GM12873 (cell line): ENCODE results near the gene ACBD6.

ENCODE experiments used
- TF ChIP-seq, protein P1 (sequence below): IDR thresholded peaks from 2 replicates; pipeline ENCODE4 v1.5.1; 2012; ENCODE audit warnings: low read depth, mild to moderate bottlenecking, moderate library complexity, low read length, control low read depth; ENCODE audit not compliant: insufficient read depth; ENCODE audit errors: missing control alignments

The ACBD6 gene

DNA sequence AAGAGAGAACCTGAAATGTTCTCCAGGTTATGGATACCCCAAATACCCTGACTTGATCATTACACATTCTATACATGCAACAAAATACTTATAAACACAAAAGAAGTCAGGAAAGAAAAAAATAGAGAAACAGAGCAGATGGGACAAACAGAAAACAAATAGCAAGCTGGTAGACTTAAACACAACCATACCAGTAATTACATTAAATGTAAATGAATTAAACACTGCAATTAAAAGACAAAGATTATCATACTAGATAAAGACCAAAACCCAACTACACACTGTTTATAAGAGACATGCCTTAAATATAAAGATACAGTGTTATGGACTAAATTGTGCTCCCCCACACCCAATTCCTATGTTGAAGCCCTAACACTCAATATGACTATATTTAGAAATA, 117.2 kb downstream of the ACBD6 start:
- TF ChIP-seq, protein P1, sequence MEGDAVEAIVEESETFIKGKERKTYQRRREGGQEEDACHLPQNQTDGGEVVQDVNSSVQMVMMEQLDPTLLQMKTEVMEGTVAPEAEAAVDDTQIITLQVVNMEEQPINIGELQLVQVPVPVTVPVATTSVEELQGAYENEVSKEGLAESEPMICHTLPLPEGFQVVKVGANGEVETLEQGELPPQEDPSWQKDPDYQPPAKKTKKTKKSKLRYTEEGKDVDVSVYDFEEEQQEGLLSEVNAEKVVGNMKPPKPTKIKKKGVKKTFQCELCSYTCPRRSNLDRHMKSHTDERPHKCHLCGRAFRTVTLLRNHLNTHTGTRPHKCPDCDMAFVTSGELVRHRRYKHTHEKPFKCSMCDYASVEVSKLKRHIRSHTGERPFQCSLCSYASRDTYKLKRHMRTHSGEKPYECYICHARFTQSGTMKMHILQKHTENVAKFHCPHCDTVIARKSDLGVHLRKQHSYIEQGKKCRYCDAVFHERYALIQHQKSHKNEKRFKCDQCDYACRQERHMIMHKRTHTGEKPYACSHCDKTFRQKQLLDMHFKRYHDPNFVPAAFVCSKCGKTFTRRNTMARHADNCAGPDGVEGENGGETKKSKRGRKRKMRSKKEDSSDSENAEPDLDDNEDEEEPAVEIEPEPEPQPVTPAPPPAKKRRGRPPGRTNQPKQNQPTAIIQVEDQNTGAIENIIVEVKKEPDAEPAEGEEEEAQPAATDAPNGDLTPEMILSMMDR, result no peak

DNA sequence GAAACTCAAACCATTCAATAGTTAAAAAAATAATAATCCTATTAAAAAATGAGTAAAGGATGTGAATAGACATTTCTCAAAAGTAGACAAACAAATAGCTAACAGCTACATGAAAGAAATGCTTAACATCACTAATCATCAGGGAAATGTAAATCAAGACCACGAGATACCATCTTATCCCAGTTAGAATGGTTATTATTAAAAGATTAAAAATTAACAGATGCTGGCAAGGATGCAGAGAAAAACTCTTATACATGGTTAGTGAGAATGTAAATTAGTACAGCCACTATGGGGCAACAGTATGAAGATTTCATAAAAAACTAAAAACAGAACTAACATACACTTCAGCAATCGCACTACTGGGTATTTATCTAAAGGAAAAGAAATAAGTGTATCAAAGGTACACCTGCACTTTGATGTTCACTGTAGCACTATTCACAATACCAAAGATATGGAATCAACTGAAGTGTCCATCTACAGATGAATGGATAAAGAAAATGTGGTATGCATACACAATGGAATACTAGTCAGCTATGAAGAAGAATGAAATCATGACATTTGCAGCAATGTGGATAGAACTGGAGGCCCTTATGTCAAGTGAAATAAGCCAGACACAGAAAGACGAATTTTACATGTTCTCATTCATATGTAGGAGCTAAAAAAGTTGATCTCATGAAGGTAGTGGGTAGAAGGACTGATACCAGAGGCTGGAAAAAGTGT, 117.9 kb downstream of the ACBD6 start:
- TF ChIP-seq, protein P1, result no peak

DNA sequence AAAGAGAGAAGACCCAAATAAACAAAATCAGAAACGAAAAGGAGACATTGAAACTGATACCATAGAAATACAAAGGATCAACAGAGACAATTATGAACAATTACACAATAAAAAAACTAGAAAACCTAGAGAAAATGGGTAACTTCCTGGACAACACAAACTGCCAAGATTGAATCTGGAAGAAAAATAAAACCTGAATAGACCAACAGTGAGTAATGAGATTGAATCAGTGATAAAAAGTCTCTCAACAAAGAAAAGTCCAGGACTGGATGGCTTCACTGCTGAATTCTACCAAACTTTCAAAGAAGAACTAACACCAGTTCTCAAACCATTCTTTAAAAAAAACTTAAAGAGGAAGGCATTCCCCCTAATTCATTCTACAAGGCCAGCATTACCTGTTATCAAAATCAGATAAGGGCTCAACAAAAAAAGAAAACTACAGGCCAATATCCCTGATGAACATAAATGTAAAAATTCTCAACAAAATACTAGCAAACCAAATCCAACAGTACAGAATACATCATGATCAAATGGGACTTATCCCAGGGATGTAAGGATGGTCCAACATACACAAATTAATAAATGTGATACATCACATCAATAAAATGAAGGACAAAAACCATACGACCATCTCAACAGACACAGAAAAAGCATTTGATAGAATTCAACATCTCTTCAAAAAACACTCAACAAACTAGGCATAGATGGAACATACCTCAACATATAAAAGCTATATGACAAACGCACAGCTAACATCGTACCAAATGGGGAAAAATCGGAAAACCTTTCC, 119.9 kb downstream of the ACBD6 start:
- TF ChIP-seq, protein P1, result no peak

DNA sequence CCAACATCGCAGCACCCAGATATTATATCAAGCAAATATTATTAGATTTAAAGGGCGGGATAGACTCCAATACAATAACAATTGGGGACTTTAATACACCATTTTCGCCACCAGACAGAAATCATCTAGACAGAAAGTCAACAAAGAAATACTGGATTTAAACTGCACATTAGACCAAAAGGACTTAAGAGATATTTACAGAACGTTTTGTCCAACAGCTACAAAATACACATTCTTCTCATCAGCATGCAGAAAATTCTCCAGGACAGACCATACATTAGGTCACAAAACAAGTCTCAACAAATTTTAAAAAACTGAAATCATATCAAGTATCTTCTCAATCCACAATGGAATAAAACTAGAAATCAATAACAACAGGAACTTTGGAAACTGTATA, 121.2 kb downstream of the ACBD6 start:
- TF ChIP-seq, protein P1, result no peak

DNA sequence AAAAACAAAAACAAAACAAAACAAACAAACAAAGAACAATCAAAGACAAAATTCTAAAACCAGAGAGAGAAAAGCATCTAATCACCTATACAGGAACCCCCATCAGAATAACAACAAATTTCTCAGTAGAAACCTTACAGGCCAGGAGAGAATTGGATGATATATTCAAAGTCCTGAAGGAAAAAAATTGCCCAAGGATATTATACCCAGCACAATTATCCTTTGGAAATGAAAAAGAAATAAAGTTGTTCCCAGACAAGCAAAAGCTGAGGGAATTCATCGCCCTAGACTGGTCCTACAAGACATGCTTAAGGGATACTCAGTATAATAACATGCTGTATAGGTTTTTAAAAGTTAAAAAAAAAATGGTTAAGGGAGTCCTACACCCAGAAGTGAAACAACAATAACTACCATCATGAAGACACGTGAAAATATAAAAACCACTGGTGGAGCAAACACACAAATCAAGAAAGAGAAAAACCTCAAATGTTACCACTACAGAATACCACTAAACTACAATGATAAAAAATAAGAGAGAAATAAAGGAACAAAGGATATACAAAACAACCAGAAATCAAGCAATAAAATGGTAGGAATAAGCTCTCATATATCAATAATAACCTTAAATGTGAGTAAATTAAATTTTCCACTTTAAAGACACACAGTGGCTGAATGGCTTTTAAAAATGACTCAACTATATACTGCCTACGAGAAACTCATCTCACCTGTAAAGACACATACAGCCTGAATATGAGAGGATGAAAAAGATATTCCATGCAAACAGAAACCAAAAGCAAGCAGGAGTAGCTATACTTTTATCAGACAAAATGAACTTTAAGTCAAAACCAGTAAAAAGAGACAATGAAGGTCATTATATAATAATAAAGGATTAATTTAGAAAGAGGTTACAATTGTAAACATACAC, 121.9 kb downstream of the ACBD6 start:
- TF ChIP-seq, protein P1, result no peak

DNA sequence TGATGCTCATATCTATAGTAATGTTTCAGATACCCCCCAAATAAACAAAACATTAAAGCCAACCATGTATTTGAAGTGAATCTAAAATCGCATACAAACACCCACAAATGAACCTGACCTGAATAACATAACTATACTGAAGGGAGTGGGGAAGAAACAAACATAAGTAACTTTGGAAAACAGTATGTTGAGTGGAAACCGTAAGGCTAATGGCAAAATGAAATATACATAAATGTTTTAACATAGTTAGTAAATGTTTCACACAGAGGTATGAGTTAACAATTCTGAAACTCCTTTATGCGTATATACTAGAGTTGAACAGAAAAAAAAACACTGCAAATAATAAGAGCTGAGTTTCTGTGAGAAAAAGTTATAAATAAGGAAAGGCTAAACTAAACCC, 125.6 kb downstream of the ACBD6 start:
- TF ChIP-seq, protein P1, result no peak
